Spinal cord (tissue), 10 donors: ENCODE measurements around the gene RNF151. TPM values are rescaled to one million over a fixed set of nuclear protein-coding genes. Genes with fewer than 3 reads are reported as not detected.

Source experiments
- DNase-seq, 6 donors: peaks; one replicate each; pipeline versions ENCODE4 v3.0.0 to v3.0.0-alpha.2; 2013 to 2015; ENCODE audit warnings: low spot score in 6 of 6, low read depth in 4 of 6
- H3K27ac ChIP-seq: one replicate; pipeline ENCODE4 v1.5.1; 2013; ENCODE audit warnings: low read depth, low read length, control low read depth
- H3K27me3 ChIP-seq: one replicate; pipeline ENCODE4 v1.6.1; 2013; ENCODE audit warnings: low read length; ENCODE audit not compliant: control insufficient read depth, insufficient read depth
- H3K36me3 ChIP-seq: one replicate; pipeline ENCODE4 v1.6.1; 2013; ENCODE audit warnings: low read length; ENCODE audit not compliant: control insufficient read depth, insufficient read depth
- H3K4me1 ChIP-seq: one replicate; pipeline ENCODE4 v1.6.1; 2013; ENCODE audit warnings: low read length; ENCODE audit not compliant: control insufficient read depth, insufficient read depth
- H3K4me3 ChIP-seq: one replicate; pipeline ENCODE4 v1.5.1; 2013; ENCODE audit warnings: low read depth, low read length, control low read depth
- H3K9me3 ChIP-seq: one replicate; pipeline ENCODE4 v1.6.1; 2013; ENCODE audit warnings: low read length; ENCODE audit not compliant: control insufficient read depth, insufficient read depth
- whole genome bisulfite sequencing: methylation state at CpG from one replicate; pipeline ENCODE4 v1.1.5; 2013; ENCODE audit warnings: missing lambda C conversion rate; ENCODE audit not compliant: insufficient coverage; 5-methylcytosine and 5-hydroxymethylcytosine counted together
- polyA plus RNA-seq, 2 donors: library from polyadenylated mRNA; unstranded; fragments of 120-200 nt; gene quantifications; one replicate each; pipeline ENCODE4 v1.2.1, GENCODE V29; 2013; ENCODE audit not compliant: insufficient read length in 2 of 2
- total RNA-seq, 2 donors: library from RNA; depleted of rRNA in 1 of 2; stranded (reverse); fragments of 120-200 nt in 1 of 2; fragments of >200 nt in 1 of 2; gene quantifications; one replicate each; pipeline versions ENCODE4 v1.2.3 to v1.2.4, GENCODE V29; 2013 to 2014
- donor health status: healthy.

The RNF151 gene
- total and polyA plus RNA-seq, 4 donors, result not detected

GRCh38 chr16:1991135-1991551 is 24.5 kb downstream of the RNF151 start:
- no peaks in the 10 kb centered on the region for H3K9me3 ChIP-seq
- 4% methylated on average over 15 of the region's 18 CpGs for WGBS
- H3K4me1 ChIP-seq, result peaks cover 39% of the 10 kb centered on the region
- peaks cover 43% of the 10 kb centered on the region for H3K36me3 ChIP-seq
- H3K27me3 ChIP-seq, result peaks cover 32% of the 10 kb centered on the region
- no peak overlapping the region for H3K27ac ChIP-seq
- H3K4me3 ChIP-seq, result peak overlapping the region; percentile 31
- peak in 1 of 6 donors; percentile 19 for DNase-seq

GRCh38 chr16:1991588-1991947 is 24.9 kb downstream of the RNF151 start:
- peaks cover 43% of the 10 kb centered on the region for H3K36me3 ChIP-seq
- peaks cover 32% of the 10 kb centered on the region for H3K27me3 ChIP-seq
- 9% methylated on average over 22 of the region's 22 CpGs for WGBS
- peaks cover 37% of the 10 kb centered on the region for H3K4me1 ChIP-seq
- H3K27ac ChIP-seq, result no peak overlapping the region
- H3K4me3 ChIP-seq, result no peak overlapping the region
- no peak for DNase-seq
- H3K9me3 ChIP-seq, result no peaks in the 10 kb centered on the region

GRCh38 chr16:1991948-1992703 is 25.5 kb downstream of the RNF151 start:
- WGBS, result under 1% methylated on average over 80 of the region's 96 CpGs
- peaks cover 32% of the 10 kb centered on the region for H3K27me3 ChIP-seq
- H3K4me1 ChIP-seq, result peaks cover 37% of the 10 kb centered on the region
- peak in 5 of 6 donors; percentile 58 to 95 (median 78) for DNase-seq
- H3K9me3 ChIP-seq, result no peaks in the 10 kb centered on the region
- peak overlapping the region; percentile 24 for H3K4me3 ChIP-seq
- no peak overlapping the region for H3K27ac ChIP-seq
- peaks cover 43% of the 10 kb centered on the region for H3K36me3 ChIP-seq

- Histone ChIP-seq H3K9me3 (no peaks in the 10 kb centered on the region), H3K27me3 (peaks cover 32% of the 10 kb centered on the region), H3K4me3 (no peak overlapping the region), H3K27ac (no peak overlapping the region), H3K4me1 (peaks cover 38% of the 10 kb centered on the region), H3K36me3 (peaks cover 43% of the 10 kb centered on the region)
- 23% methylated on average over 50 of the region's 50 CpGs for WGBS
- no peak for DNase-seq
These were observed 26.2 kb downstream of the RNF151 start for GRCh38 chr16:1992704-1993317.

GRCh38 chr16:1993731-1994131 is 27.1 kb downstream of the RNF151 start:
- H3K9me3 ChIP-seq, result no peaks in the 10 kb centered on the region
- no peak overlapping the region for H3K27ac ChIP-seq
- H3K4me1 ChIP-seq, result peaks cover 40% of the 10 kb centered on the region
- H3K27me3 ChIP-seq, result peaks cover 27% of the 10 kb centered on the region
- H3K4me3 ChIP-seq, result no peak overlapping the region
- WGBS, result 61% methylated on average over 2 of the region's 2 CpGs
- DNase-seq, result no peak
- peaks cover 52% of the 10 kb centered on the region for H3K36me3 ChIP-seq

- H3K4me1 ChIP-seq, result peaks cover 10% of the 10 kb centered on the region
- DNase-seq, result no peak
- H3K4me3 ChIP-seq, result no peak overlapping the region
- peaks cover 2% of the 10 kb centered on the region for H3K27me3 ChIP-seq
- 96% methylated on average over 24 of the region's 26 CpGs for WGBS
- H3K27ac ChIP-seq, result no peak overlapping the region
- no peaks in the 10 kb centered on the region for H3K9me3 ChIP-seq
- peaks cover 85% of the 10 kb centered on the region for H3K36me3 ChIP-seq
These were observed 31.1 kb downstream of the RNF151 start for GRCh38 chr16:1997494-1998359.

GRCh38 chr16:1998360-1998835 is 31.7 kb downstream of the RNF151 start:
- H3K4me1 ChIP-seq, result peaks cover 6% of the 10 kb centered on the region
- H3K9me3 ChIP-seq, result no peaks in the 10 kb centered on the region
- H3K4me3 ChIP-seq, result no peak overlapping the region
- 93% methylated on average over 26 of the region's 27 CpGs for WGBS
- DNase-seq, result no peak
- H3K27me3 ChIP-seq, result no peaks in the 10 kb centered on the region
- H3K36me3 ChIP-seq, result peaks cover 85% of the 10 kb centered on the region
- H3K27ac ChIP-seq, result no peak overlapping the region

- no peak overlapping the region for H3K27ac ChIP-seq
These were observed 32.5 kb downstream of the RNF151 start for GRCh38 chr16:1998852-1999801.

More at GRCh38 chr16:1998852-1999801, 32.5 kb downstream of the RNF151 start:
- 93% methylated on average over 34 of the region's 39 CpGs for WGBS
- no peak for DNase-seq
- peaks cover 87% of the 10 kb centered on the region for H3K36me3 ChIP-seq
- peaks cover 13% of the 10 kb centered on the region for H3K4me1 ChIP-seq
- no peaks in the 10 kb centered on the region for H3K27me3 ChIP-seq
- no peaks in the 10 kb centered on the region for H3K9me3 ChIP-seq
- no peak overlapping the region for H3K4me3 ChIP-seq
